ENCODE measurements around the gene TRABD2B. TPM values are rescaled to one million over a fixed set of nuclear protein-coding genes. Genes with fewer than 3 reads are reported as not detected.

TRABD2B gene
- total and polyA plus RNA-seq, 3 experiments from 2014 or later = not detected

DNA sequence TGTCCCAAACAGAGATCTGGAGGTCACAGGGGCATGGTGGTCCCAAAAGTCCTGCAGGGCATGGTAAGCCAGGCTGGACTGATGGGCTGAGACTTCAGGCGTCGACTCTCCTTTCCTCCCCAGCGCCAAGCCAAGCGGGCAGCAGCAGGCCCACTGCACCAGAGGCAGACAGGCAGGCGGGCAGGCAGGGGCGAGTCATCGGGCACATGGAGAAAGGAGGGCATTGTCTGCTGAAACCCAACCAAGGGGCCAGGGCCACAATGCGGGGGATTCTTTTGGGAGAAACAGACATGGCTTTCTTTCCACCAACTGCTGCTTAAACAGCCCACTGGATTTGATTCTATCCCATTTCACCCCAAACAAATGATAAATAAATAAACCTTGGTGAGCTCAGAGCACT is 46.2 kb downstream of the TRABD2B start:
- Histone ChIP-seq H3K27ac (ENCODE audit: low read depth, low read length) (no peak overlapping the region), H3K9me3 (ENCODE audit: low read length) (no peaks in the 10 kb centered on the region), H3K4me3 (ENCODE audit: low read length) (no peak overlapping the region), H3K27me3 (ENCODE audit: insufficient read depth, low read length, poor library complexity, severe bottlenecking) (no peaks in the 10 kb centered on the region), H3K36me3 (ENCODE audit: insufficient read depth, low read length) (no peaks in the 10 kb centered on the region), H3K4me1 (ENCODE audit: insufficient read depth, low read length) (no peaks in the 10 kb centered on the region)
- POLR2A ChIA-PET = no interaction called here
- H3K4me1 Mint-ChIP-seq = no peaks in the 10 kb centered on the region
- no peak for DNase-seq
- no peaks in the 10 kb centered on the region for H3K36me3 Mint-ChIP-seq
- CTCF ChIA-PET = no interaction called here
- no peak overlapping the region for H3K4me3 Mint-ChIP-seq
- peaks cover 0 to 2% (median 0%) of the 10 kb centered on the region in 5 donors for H3K9me3 Mint-ChIP-seq
- peaks cover 14 to 29% of the 10 kb centered on the region in 2 donors for H3K27me3 Mint-ChIP-seq
- no peak overlapping the region for H3K27ac Mint-ChIP-seq

DNA sequence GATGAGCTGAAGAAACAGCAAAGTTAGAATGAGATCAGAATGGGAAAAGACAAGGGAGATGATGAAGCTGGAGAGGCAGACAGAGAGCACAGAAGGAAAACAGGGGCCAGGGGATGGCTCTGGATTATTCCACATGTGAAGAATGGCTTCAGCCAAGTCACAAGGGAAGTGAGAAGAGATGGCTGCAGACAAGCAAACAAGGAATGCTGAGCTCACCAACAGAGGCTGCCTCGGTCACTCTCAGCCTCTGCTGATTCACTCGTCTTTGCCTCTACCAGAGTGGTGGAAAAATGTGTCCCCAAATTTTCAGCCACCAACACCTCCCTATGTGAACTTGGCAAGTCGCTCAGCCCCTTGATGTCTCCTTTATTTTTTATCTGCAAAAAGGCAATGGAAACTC is 46.7 kb downstream of the TRABD2B start:
- no peaks in the 10 kb centered on the region for H3K9me3 ChIP-seq (ENCODE audit: low read length)
- Mint-ChIP-seq H3K27ac (no peak overlapping the region), H3K9me3 (peaks cover 0 to 2% (median 0%) of the 10 kb centered on the region in 5 donors), H3K27me3 (peaks cover 14 to 23% of the 10 kb centered on the region in 2 donors), H3K4me3 (no peak overlapping the region), H3K4me1 (no peaks in the 10 kb centered on the region), H3K36me3 (no peaks in the 10 kb centered on the region)
- no peak for DNase-seq
- no peaks in the 10 kb centered on the region for H3K36me3 ChIP-seq (ENCODE audit: insufficient read depth, low read length)
- H3K4me1 ChIP-seq (ENCODE audit: insufficient read depth, low read length) = no peaks in the 10 kb centered on the region
- no peak overlapping the region for H3K4me3 ChIP-seq (ENCODE audit: low read length)
- no peaks in the 10 kb centered on the region for H3K27me3 ChIP-seq (ENCODE audit: insufficient read depth, low read length, poor library complexity, severe bottlenecking)
- ChIA-PET POLR2A (no interaction called here), CTCF (no interaction called here)
- no peak overlapping the region for H3K27ac ChIP-seq (ENCODE audit: low read depth, low read length)

DNA sequence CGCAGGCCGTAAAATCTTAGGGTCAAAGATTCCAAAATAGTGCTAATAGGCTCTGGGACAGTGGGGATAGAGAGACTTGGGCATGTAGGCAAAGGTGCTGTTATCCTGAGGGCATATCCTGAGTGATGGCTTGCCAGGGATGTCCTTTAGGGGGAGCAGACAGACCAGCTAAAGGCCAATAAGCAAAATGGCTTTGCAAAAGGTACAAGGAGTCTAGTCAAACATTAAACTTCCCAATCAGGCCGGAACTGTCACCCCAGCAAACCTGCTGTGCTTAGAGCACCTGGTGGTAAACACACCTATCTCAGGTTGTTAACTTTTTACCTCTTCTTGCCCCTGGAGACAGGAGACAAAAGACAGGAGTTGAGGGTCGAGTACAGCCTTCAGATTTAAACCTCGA is 49.1 kb downstream of the TRABD2B start:
- POLR2A ChIA-PET = no interaction called here
- H3K36me3 Mint-ChIP-seq = no peaks in the 10 kb centered on the region
- H3K27me3 Mint-ChIP-seq = peaks cover 2 to 10% of the 10 kb centered on the region in 2 donors
- H3K4me3 Mint-ChIP-seq = no peak overlapping the region
- no peaks in the 10 kb centered on the region for H3K4me1 ChIP-seq (ENCODE audit: insufficient read depth, low read length)
- no peaks in the 10 kb centered on the region for H3K36me3 ChIP-seq (ENCODE audit: insufficient read depth, low read length)
- H3K9me3 ChIP-seq (ENCODE audit: low read length) = no peaks in the 10 kb centered on the region
- H3K9me3 Mint-ChIP-seq = peaks cover 0 to 2% (median 0%) of the 10 kb centered on the region in 5 donors
- no peak overlapping the region for H3K27ac Mint-ChIP-seq
- H3K27me3 ChIP-seq (ENCODE audit: insufficient read depth, low read length, poor library complexity, severe bottlenecking) = no peaks in the 10 kb centered on the region
- no peak overlapping the region for H3K4me3 ChIP-seq (ENCODE audit: low read length)
- CTCF ChIA-PET = no interaction called here
- DNase-seq = no peak
- H3K4me1 Mint-ChIP-seq = no peaks in the 10 kb centered on the region
- H3K27ac ChIP-seq (ENCODE audit: low read depth, low read length) = no peak overlapping the region

DNA sequence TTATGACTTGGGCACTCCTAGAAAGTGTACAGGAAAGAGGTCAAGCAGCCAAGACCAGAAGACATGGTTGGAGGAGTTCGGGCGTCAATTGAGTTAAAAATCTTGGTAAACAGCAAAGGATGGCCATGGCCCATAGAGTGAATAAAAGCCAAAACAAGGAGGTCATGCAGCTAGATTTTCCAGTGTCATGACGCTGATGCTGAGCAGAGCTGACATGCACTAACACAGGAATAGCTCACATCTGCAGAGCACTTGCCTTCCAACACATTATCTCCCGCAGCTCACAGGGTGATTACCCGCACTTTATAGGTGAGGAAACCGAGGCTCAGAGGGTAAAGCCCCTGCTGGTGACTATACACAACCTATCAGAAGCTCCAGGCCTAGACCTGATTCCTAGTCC is 49.7 kb downstream of the TRABD2B start:
- ChIA-PET POLR2A (no interaction called here), CTCF (no interaction called here)
- H3K27ac Mint-ChIP-seq = no peak overlapping the region
- Histone ChIP-seq H3K36me3 (ENCODE audit: insufficient read depth, low read length) (no peaks in the 10 kb centered on the region), H3K27ac (ENCODE audit: low read depth, low read length) (no peak overlapping the region), H3K27me3 (ENCODE audit: insufficient read depth, low read length, poor library complexity, severe bottlenecking) (no peaks in the 10 kb centered on the region), H3K4me1 (ENCODE audit: insufficient read depth, low read length) (no peaks in the 10 kb centered on the region), H3K4me3 (ENCODE audit: low read length) (no peak overlapping the region), H3K9me3 (ENCODE audit: low read length) (no peaks in the 10 kb centered on the region)
- H3K4me3 Mint-ChIP-seq = no peak overlapping the region
- no peak for DNase-seq
- peaks cover 0 to 2% (median 0%) of the 10 kb centered on the region in 5 donors for H3K9me3 Mint-ChIP-seq
- no peaks in the 10 kb centered on the region for H3K4me1 Mint-ChIP-seq
- H3K36me3 Mint-ChIP-seq = no peaks in the 10 kb centered on the region
- H3K27me3 Mint-ChIP-seq = peaks cover 2 to 10% of the 10 kb centered on the region in 2 donors

DNA sequence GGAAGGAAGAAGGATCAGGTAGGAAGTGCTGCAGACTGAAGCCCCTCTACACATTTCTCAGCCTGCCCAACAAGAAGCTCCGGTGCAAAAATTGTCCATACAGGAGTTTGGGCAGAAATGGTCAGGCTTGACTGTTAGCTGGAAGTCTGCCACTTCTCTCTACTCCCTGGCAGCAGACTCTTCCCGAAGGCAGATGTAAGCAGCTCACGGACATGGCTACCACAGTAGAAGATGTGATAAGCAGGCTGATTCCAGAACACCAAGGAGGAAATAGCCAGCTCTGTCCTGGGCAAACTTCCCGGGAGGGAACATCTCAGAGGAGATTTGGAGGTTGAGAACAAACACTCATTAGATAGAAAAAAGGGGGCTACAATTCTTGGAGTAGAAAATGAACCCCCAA is 52.6 kb downstream of the TRABD2B start:
- POLR2A ChIA-PET = no interaction called here
- H3K27me3 ChIP-seq (ENCODE audit: insufficient read depth, low read length, poor library complexity, severe bottlenecking) = no peaks in the 10 kb centered on the region
- CTCF ChIA-PET = interaction anchor here (1.1 kb wide), 1 partner anchor 26 kb away, joined by 3 read pairs; no protein-coding TSS in a partner anchor
- peaks cover 0 to 2% (median 0%) of the 10 kb centered on the region in 5 donors for H3K9me3 Mint-ChIP-seq
- no peaks in the 10 kb centered on the region for H3K4me1 ChIP-seq (ENCODE audit: insufficient read depth, low read length)
- peaks cover 2 to 17% of the 10 kb centered on the region in 2 donors for H3K27me3 Mint-ChIP-seq
- no peak for DNase-seq
- no peak overlapping the region for H3K4me3 ChIP-seq (ENCODE audit: low read length)
- no peak overlapping the region for H3K27ac Mint-ChIP-seq
- no peaks in the 10 kb centered on the region for H3K4me1 Mint-ChIP-seq
- H3K36me3 Mint-ChIP-seq = no peaks in the 10 kb centered on the region
- no peaks in the 10 kb centered on the region for H3K36me3 ChIP-seq (ENCODE audit: insufficient read depth, low read length)
- no peaks in the 10 kb centered on the region for H3K9me3 ChIP-seq (ENCODE audit: low read length)
- H3K27ac ChIP-seq (ENCODE audit: low read depth, low read length) = no peak overlapping the region
- no peak overlapping the region for H3K4me3 Mint-ChIP-seq

DNA sequence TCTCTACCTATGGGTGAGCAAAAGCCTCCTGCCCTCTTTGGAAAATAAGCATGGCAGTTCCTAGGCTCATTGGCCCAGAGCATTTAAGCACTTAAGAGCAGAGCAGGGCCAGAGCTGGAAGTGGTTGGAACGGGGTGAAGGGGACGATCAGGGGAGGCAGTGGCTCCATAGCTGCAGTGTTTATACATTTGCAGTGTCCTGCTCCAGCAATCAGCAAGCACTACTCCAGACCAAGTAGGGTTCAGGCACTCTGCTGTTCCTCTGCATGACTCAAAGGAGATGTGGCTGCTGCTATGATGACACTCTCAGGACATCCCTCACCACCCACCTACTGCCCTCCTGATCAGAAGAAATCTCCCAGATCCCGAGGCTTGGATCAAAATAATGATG is 55.0 kb downstream of the TRABD2B start:
- Mint-ChIP-seq H3K4me1 (no peaks in the 10 kb centered on the region), H3K36me3 (no peaks in the 10 kb centered on the region), H3K27me3 (peaks cover 4 to 17% of the 10 kb centered on the region in 2 donors), H3K9me3 (no peaks in the 10 kb centered on the region), H3K27ac (no peak overlapping the region), H3K4me3 (no peak overlapping the region)
- no peak overlapping the region for H3K4me3 ChIP-seq (ENCODE audit: low read length)
- no peaks in the 10 kb centered on the region for H3K36me3 ChIP-seq (ENCODE audit: insufficient read depth, low read length)
- H3K27me3 ChIP-seq (ENCODE audit: insufficient read depth, low read length, poor library complexity, severe bottlenecking) = no peaks in the 10 kb centered on the region
- CTCF ChIA-PET = no interaction called here
- no peak for DNase-seq
- POLR2A ChIA-PET = no interaction called here
- H3K9me3 ChIP-seq (ENCODE audit: low read length) = no peaks in the 10 kb centered on the region
- H3K4me1 ChIP-seq (ENCODE audit: insufficient read depth, low read length) = no peaks in the 10 kb centered on the region
- no peak overlapping the region for H3K27ac ChIP-seq (ENCODE audit: low read depth, low read length)

DNA sequence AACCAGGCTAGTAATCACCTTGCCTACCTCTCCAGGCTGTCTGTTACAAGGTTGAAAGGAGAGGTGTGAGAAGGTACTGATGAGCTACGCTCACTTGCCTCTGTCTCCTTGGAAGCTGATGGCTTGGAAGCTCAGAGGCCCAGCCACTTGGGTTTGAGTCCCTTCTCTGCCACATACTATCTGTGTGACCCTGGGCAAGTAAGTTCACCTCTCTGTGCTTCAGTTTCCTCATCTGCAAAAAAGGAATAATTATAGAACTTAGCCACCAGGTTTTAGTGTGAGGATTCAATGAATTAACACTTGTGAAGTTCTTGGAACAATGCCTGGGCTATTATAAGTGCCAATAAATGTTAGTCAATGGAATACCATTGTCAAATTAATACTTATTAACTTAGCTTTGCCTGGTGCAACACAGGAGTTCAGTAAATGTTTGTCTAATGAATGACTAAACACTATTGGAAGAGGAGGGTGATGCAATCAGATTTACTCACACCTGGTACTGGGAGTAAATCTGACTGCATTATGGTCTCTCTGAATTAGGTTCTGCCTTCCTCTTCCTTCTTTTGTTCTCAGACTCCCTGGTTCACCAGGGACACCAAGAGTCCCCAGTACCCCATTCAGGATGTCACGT is 55.5 kb downstream of the TRABD2B start:
- no peak for DNase-seq
- no peaks in the 10 kb centered on the region for H3K27me3 ChIP-seq (ENCODE audit: insufficient read depth, low read length, poor library complexity, severe bottlenecking)
- no peaks in the 10 kb centered on the region for H3K4me1 Mint-ChIP-seq
- no peaks in the 10 kb centered on the region for H3K36me3 ChIP-seq (ENCODE audit: insufficient read depth, low read length)
- peaks cover 4 to 17% of the 10 kb centered on the region in 2 donors for H3K27me3 Mint-ChIP-seq
- H3K4me3 ChIP-seq (ENCODE audit: low read length) = no peak overlapping the region
- no peak overlapping the region for H3K27ac Mint-ChIP-seq
- no peak overlapping the region for H3K4me3 Mint-ChIP-seq
- H3K4me1 ChIP-seq (ENCODE audit: insufficient read depth, low read length) = no peaks in the 10 kb centered on the region
- no peaks in the 10 kb centered on the region for H3K36me3 Mint-ChIP-seq
- ChIA-PET POLR2A (no interaction called here), CTCF (no interaction called here)
- no peaks in the 10 kb centered on the region for H3K9me3 ChIP-seq (ENCODE audit: low read length)
- H3K27ac ChIP-seq (ENCODE audit: low read depth, low read length) = no peak overlapping the region
- H3K9me3 Mint-ChIP-seq = no peaks in the 10 kb centered on the region

DNA sequence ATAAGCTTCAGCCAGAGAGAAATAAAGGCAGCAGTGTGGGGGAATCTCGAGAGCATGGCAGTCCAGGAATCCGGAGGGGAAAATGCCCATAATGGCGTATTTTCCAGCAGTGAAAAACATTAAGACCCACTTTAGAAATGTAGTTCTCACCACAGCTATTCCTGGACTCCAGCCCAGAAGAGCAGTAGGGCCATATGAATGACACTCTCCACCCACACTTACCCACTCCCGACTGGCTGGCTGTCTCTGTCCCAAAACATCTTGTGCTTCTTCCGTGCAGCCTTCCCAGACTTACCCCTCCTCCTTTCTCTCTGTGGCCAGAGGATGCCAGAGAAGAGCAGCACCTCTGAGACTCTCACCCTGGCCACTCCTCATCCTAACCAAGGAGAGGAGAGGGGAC is 56.4 kb downstream of the TRABD2B start:
- no peak overlapping the region for H3K4me3 ChIP-seq (ENCODE audit: low read length)
- POLR2A ChIA-PET = no interaction called here
- no peaks in the 10 kb centered on the region for H3K36me3 ChIP-seq (ENCODE audit: insufficient read depth, low read length)
- Mint-ChIP-seq H3K4me3 (no peak overlapping the region), H3K27me3 (peaks cover 4 to 17% of the 10 kb centered on the region in 2 donors), H3K36me3 (no peaks in the 10 kb centered on the region), H3K27ac (no peak overlapping the region), H3K4me1 (no peaks in the 10 kb centered on the region), H3K9me3 (no peaks in the 10 kb centered on the region)
- no peak for DNase-seq
- no peaks in the 10 kb centered on the region for H3K9me3 ChIP-seq (ENCODE audit: low read length)
- CTCF ChIA-PET = no interaction called here
- H3K27ac ChIP-seq (ENCODE audit: low read depth, low read length) = no peak overlapping the region
- H3K4me1 ChIP-seq (ENCODE audit: insufficient read depth, low read length) = no peaks in the 10 kb centered on the region
- H3K27me3 ChIP-seq (ENCODE audit: insufficient read depth, low read length, poor library complexity, severe bottlenecking) = no peaks in the 10 kb centered on the region

DNA sequence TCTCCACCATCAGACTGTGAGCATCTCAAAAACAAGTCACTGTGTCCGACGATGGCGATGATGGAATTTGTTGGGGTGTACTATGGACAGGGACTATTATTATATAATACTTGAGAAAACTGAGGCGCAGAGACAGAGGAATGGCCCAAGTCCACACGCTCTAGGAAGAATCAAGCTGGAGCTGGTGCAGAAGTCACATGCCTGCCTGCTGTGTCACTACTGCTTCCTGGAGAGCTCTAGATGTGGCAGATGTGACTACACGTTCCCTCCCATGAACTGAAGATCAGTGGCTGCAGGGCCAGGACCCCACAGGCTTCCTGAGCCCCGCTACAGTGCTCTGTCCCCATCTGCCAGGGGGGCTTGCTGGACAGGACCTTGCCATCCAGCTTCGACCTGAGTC is 56.9 kb downstream of the TRABD2B start:
- H3K27ac Mint-ChIP-seq = no peak overlapping the region
- Histone ChIP-seq H3K27me3 (ENCODE audit: insufficient read depth, low read length, poor library complexity, severe bottlenecking) (no peaks in the 10 kb centered on the region), H3K9me3 (ENCODE audit: low read length) (no peaks in the 10 kb centered on the region), H3K36me3 (ENCODE audit: insufficient read depth, low read length) (no peaks in the 10 kb centered on the region), H3K4me1 (ENCODE audit: insufficient read depth, low read length) (no peaks in the 10 kb centered on the region), H3K4me3 (ENCODE audit: low read length) (no peak overlapping the region), H3K27ac (ENCODE audit: low read depth, low read length) (no peak overlapping the region)
- no peaks in the 10 kb centered on the region for H3K36me3 Mint-ChIP-seq
- ChIA-PET POLR2A (no interaction called here), CTCF (no interaction called here)
- no peak for DNase-seq
- no peak overlapping the region for H3K4me3 Mint-ChIP-seq
- H3K27me3 Mint-ChIP-seq = peaks cover 4 to 19% of the 10 kb centered on the region in 2 donors
- H3K4me1 Mint-ChIP-seq = no peaks in the 10 kb centered on the region
- no peaks in the 10 kb centered on the region for H3K9me3 Mint-ChIP-seq

All from CD8-positive, alpha-beta memory T cell (primary cell).